GM10266 (cell line): ENCODE data around the gene SLC24A3.
A peak's percentile ranks its signal among the peaks of the same experiment; 100 is the strongest.

Source experiments
- DNase-seq: peaks from one replicate; pipeline ENCODE4 v3.0.0; 2012; ENCODE audit errors: extremely low spot score
- CTCF ChIP-seq: IDR thresholded peaks from 2 replicates; pipeline ENCODE4 v1.5.1; 2012; ENCODE audit warnings: mild to moderate bottlenecking, low read depth; ENCODE audit not compliant: control insufficient read depth, insufficient read depth; ENCODE audit errors: missing control alignments

SLC24A3 gene

GRCh38 chr20:19756761-19757486, 544.5 kb downstream of the SLC24A3 start:
- no peak for TF ChIP-seq CTCF
- DNase-seq = peak; percentile 13

GRCh38 chr20:19757487-19758132, 545.2 kb downstream of the SLC24A3 start:
- no peak for TF ChIP-seq CTCF
- no peak for DNase-seq

GRCh38 chr20:19758133-19758500, 545.7 kb downstream of the SLC24A3 start, which contains the start of gene RIN2:
Gene RIN2, plus strand, starts transcription at chr20:19758258. Its CDS starts 131,344 bp downstream, at chr20:19889602.
- no peak for TF ChIP-seq CTCF
- peak; percentile 38 for DNase-seq

- peak; percentile 15 for DNase-seq
- TF ChIP-seq CTCF = no peak
Observed at GRCh38 chr20:19758501-19759331, 546.3 kb downstream of the SLC24A3 start.

- no peak for TF ChIP-seq CTCF
- DNase-seq = peak; percentile 12
Observed at GRCh38 chr20:19760371-19760721, 547.9 kb downstream of the SLC24A3 start.

GRCh38 chr20:19761326-19761725, 548.9 kb downstream of the SLC24A3 start:
- DNase-seq = no peak
- no peak for TF ChIP-seq CTCF

- no peak for TF ChIP-seq CTCF
- DNase-seq = no peak
Observed at GRCh38 chr20:19761841-19762240, 549.4 kb downstream of the SLC24A3 start.
